GM12878 (cell line): Measurements from ENCODE around the gene AGGF1. TPM values are rescaled to one million over a fixed set of nuclear protein-coding genes. Genes with fewer than 3 reads are reported as not detected.

Experiments used
- ATAC-seq: fragments of 200-7000 bp; cut with Tn5 transposase; 3 replicates; pipeline ENCODE4 v1.9.1; 2020; ENCODE audit warnings: mild to moderate bottlenecking, moderate library complexity
- BruUV-seq: library from RNA; stranded (reverse); fragments of 400-500 nt; replicated peaks from 2 replicates; lab custom pipeline; 2021; lab: Mats Ljungman, UMichigan
- CTCF ChIA-PET: fragments of 300-600 bp; sonication (Branson Sonifier 250); formaldehyde crosslinking; extraction: SDS; loops from one replicate; lab custom pipeline; 2021; ENCODE audit warnings: inconsistent platforms; lab: Yijun Ruan, JAX
- POLR2A ChIA-PET: fragments of 350-600 bp; formaldehyde crosslinking; extraction: SDS; loops from one replicate; lab custom pipeline; 2021; ENCODE audit warnings: inconsistent platforms; lab: Charles Lee
- RAD21 ChIA-PET: fragments of 300-600 bp; sonication (Branson Sonifier 250); formaldehyde crosslinking; loops from one replicate; lab custom pipeline; 2023; ENCODE audit warnings: antibody characterized with exemption; ENCODE audit not compliant: unreplicated experiment; lab: Charles Lee
- SMC1A ChIA-PET: fragments of 300-600 bp; sonication (Branson Sonifier 250); formaldehyde crosslinking; loops from one replicate; lab custom pipeline; 2023; ENCODE audit not compliant: unreplicated experiment, uncharacterized antibody; lab: Charles Lee
- DNase-seq: peaks from one replicate; pipeline ENCODE4 v3.0.0-alpha.2; 2011; ENCODE audit warnings: low read depth, low spot score
- FAIRE-seq: peaks from 3 replicates; lab custom pipeline; 2011; peaks lifted over from hg19 to GRCh38; lab: Jason Lieb, UNC
- H2AFZ ChIP-seq: 2 replicates; pipeline ENCODE4 v1.6.0; 2011; ENCODE audit warnings: low read depth, low read length, control low read depth; ENCODE audit not compliant: control insufficient read depth
- H3K27ac ChIP-seq: 2 replicates; pipeline ENCODE4 v1.5.1; 2011; ENCODE audit warnings: control low read depth; ENCODE audit not compliant: control insufficient read depth, insufficient read depth
- H3K27me3 ChIP-seq, 2 experiments: replicated peaks in 1 of 2; 2 replicates each; pipeline versions ENCODE4 v1.6.0 to v1.6.1; 2011; ENCODE audit warnings: low read length in 1 of 2; ENCODE audit not compliant: control insufficient read depth in 2 of 2, insufficient read depth in 2 of 2
- H3K36me3 ChIP-seq, 2 experiments: 2 replicates each; pipeline ENCODE4 v1.5.1; 2011; ENCODE audit warnings: low read length in 1 of 2; ENCODE audit not compliant: control insufficient read depth in 2 of 2, insufficient read depth in 2 of 2
- H3K4me1 ChIP-seq: 2 replicates; pipeline ENCODE4 v1.6.1; 2011; ENCODE audit warnings: mild to moderate bottlenecking, low read length, moderate library complexity, mixed read lengths; ENCODE audit not compliant: control insufficient read depth, insufficient read depth
- H3K4me2 ChIP-seq: 2 replicates; pipeline ENCODE4 v1.6.0; 2011; ENCODE audit warnings: control low read depth; ENCODE audit not compliant: control insufficient read depth, insufficient read depth
- H3K4me3 ChIP-seq: fragments of 200-600 bp; sonication (generic); 2 replicates; pipeline ENCODE4 v1.5.1; 2016
- H3K79me2 ChIP-seq: 2 replicates; pipeline ENCODE4 v1.6.0; 2011; ENCODE audit warnings: low read length; ENCODE audit not compliant: control insufficient read depth, insufficient read depth
- H3K9ac ChIP-seq: 2 replicates; pipeline ENCODE4 v1.8.0; 2011; ENCODE audit warnings: low read length, control low read depth, mixed read lengths; ENCODE audit not compliant: control insufficient read depth, insufficient read depth
- H3K9me3 ChIP-seq: replicated peaks from 3 replicates; pipeline ENCODE4 v1.5.1; 2011; ENCODE audit warnings: mild to moderate bottlenecking, low read length; ENCODE audit not compliant: control insufficient read depth, insufficient read depth
- H4K20me1 ChIP-seq: 2 replicates; pipeline ENCODE4 v1.6.0; 2011; ENCODE audit not compliant: control insufficient read depth, insufficient read depth
- ATF3 ChIP-seq: IDR thresholded peaks from 2 replicates; pipeline ENCODE4 v1.6.1; 2011; ENCODE audit warnings: low read depth, mild to moderate bottlenecking, low read length, moderate library complexity, borderline replicate concordance; ENCODE audit errors: extremely low read depth
- BRCA1 ChIP-seq: IDR thresholded peaks from 2 replicates; pipeline ENCODE4 v1.6.1; 2011; ENCODE audit warnings: low read depth, low read length, improper control_type of control experiment
- CHD2 ChIP-seq: IDR thresholded peaks from 2 replicates; pipeline ENCODE4 v1.6.1; 2011; ENCODE audit warnings: low read depth, low read length, improper control_type of control experiment, borderline replicate concordance
- FOXK2 ChIP-seq: fragments of 450-650 bp; IDR thresholded peaks from 2 replicates; pipeline ENCODE4 v1.6.1; 2017; ENCODE audit warnings: mild to moderate bottlenecking, moderate library complexity
- HCFC1 ChIP-seq: fragments of 150-350 bp; IDR thresholded peaks from 2 replicates; pipeline ENCODE4 v1.6.1; 2014; ENCODE audit warnings: low read length
- PBX3 ChIP-seq: IDR thresholded peaks from 2 replicates; pipeline ENCODE4 v1.6.1; 2011; ENCODE audit warnings: mild to moderate bottlenecking, low read depth, low read length, moderate library complexity; ENCODE audit not compliant: insufficient replicate concordance
- RFX5 ChIP-seq: IDR thresholded peaks from 2 replicates; pipeline ENCODE4 v1.6.1; 2011; ENCODE audit warnings: low read depth, low read length, improper control_type of control experiment
- SPI1 ChIP-seq: IDR thresholded peaks from 2 replicates; pipeline ENCODE4 v1.6.1; 2011; ENCODE audit warnings: low read depth, mild to moderate bottlenecking, low read length, moderate library complexity, borderline replicate concordance; ENCODE audit not compliant: insufficient read depth
- ZBTB40 ChIP-seq: fragments of 450-650 bp; IDR thresholded peaks from 2 replicates; pipeline ENCODE4 v1.6.1; 2016; ENCODE audit warnings: mild to moderate bottlenecking, moderate library complexity, borderline replicate concordance
- ZSCAN29 ChIP-seq: fragments of 450-650 bp; IDR thresholded peaks from 2 replicates; pipeline ENCODE4 v1.6.1; 2017; ENCODE audit warnings: mild to moderate bottlenecking, moderate library complexity
- WGBS: methylation state at CpG from one replicate; pipeline ENCODE4 v1.1.6; 2016; ENCODE audit warnings: low lambda C conversion rate; ENCODE audit not compliant: insufficient replicate concordance, insufficient coverage; ENCODE audit errors: missing lambda C conversion rate; 5-methylcytosine and 5-hydroxymethylcytosine counted together
- in situ Hi-C: fragments of 300-500 bp; cut with MboI; formaldehyde crosslinking; loops from 9 replicates; pipeline ENCODE4 v1.14.3; 2018; ENCODE audit warnings: mixed read lengths
- intact Hi-C: fragments of 100-400 bp; cut with micrococcal nuclease; formaldehyde crosslinking; loops from one replicate; pipeline ENCODE4 v1.14.2; 2022; ENCODE audit not compliant: unreplicated experiment
- polyA plus RNA-seq, 11 experiments: library from polyadenylated mRNA; depleted of rRNA in 4 of 11; unstranded in 6 of 11; stranded (reverse) in 5 of 11; fragments of >200 nt; fragmentation: Nextera tagmentation in 4 of 11; fragmentation: Illumina TruSeq in 1 of 11; extraction: Ambion mirVana in 4 of 11; extraction: Trizol in 1 of 11; gene quantifications; 1 replicate in 1 of 11; 2 replicates in 10 of 11; pipeline versions ENCODE4 v1.2.1 to v1.2.3, GENCODE V29; 2011 to 2016; ENCODE audit warnings: inconsistent platforms in 2 of 11, missing spikeins in 2 of 11, low read depth in 1 of 11
- total RNA-seq, 4 experiments: library from RNA; depleted of rRNA in 3 of 4; stranded (reverse); fragments of >200 nt in 3 of 4; fragmentation: Illumina TruSeq in 1 of 4; extraction: Trizol in 1 of 4; gene quantifications; 2 replicates each; pipeline versions ENCODE4 v1.2.1 to v1.2.3, GENCODE V29; 2013 to 2021

Gene AGGF1
- total and polyA plus RNA-seq, 10 of the 15 experiments (the other 5 are each of a cell fraction or from before 2014, with no cell fraction given): 7.3 to 43.4 (median 20.2) TPM

- CTCF ChIA-PET: interaction anchor here (0.5 to 3.0 kb wide), 13 partner anchors 8 to 418 kb away, joined by 3 to 39 read pairs (median 3); no protein-coding TSS in a partner anchor
- no peak for ATAC-seq
- in situ Hi-C loops: loop anchor here (5.0 kb wide), 1 partner anchor 150 kb away; no protein-coding TSS in a partner anchor
Measured at GRCh38 chr5:77016962-77017361, 13.2 kb upstream of the AGGF1 start.

GRCh38 chr5:77017668-77018067 lies 12.5 kb upstream of the AGGF1 start:
- Histone ChIP-seq H3K27me3 (no peaks in the 10 kb centered on the region), H3K79me2 (no peaks in the 10 kb centered on the region), H4K20me1 (no peaks in the 10 kb centered on the region), H3K27ac (no peak overlapping the region), H3K36me3 (no peaks in the 10 kb centered on the region), H3K4me2 (no peak overlapping the region), H2AFZ (no peak overlapping the region), H3K9ac (no peak overlapping the region), H3K4me3 (no peak overlapping the region), H3K4me1 (no peaks in the 10 kb centered on the region), H3K9me3 (no peaks in the 10 kb centered on the region)
- intact Hi-C loops: no loop called here
- ChIA-PET RAD21 (interaction anchor here (2.4 kb wide), 1 partner anchor 148 kb away, joined by 20 read pairs; no protein-coding TSS in a partner anchor), POLR2A (no interaction called here), SMC1A (interaction anchor here (1.1 to 2.5 kb wide), 5 partner anchors 9 to 418 kb away, joined by 3 to 31 read pairs (median 5); no protein-coding TSS in a partner anchor), CTCF (interaction anchor here (1.0 to 3.0 kb wide), 5 partner anchors 13 to 419 kb away, joined by 3 to 39 read pairs (median 3); no protein-coding TSS in a partner anchor)
- no TSS peak for BruUV-seq
- FAIRE-seq: no peak
- ATAC-seq: no peak
- 37% methylated on average over 4 of the region's 4 CpGs for WGBS
- in situ Hi-C loops: loop anchor here (5.0 kb wide), 1 partner anchor 150 kb away; no protein-coding TSS in a partner anchor
- DNase-seq: no peak
- TF ChIP-seq ZBTB40 (no peak), FOXK2 (no peak), RFX5 (no peak), CHD2 (no peak), SPI1 (no peak), ATF3 (no peak), ZSCAN29 (no peak)

More at GRCh38 chr5:77016962-77017361, 13.2 kb upstream of the AGGF1 start:
- H3K9me3 ChIP-seq: no peaks in the 10 kb centered on the region
- no peak for DNase-seq
- no peak overlapping the region for H3K27ac ChIP-seq
- no peaks in the 10 kb centered on the region for H4K20me1 ChIP-seq
- no peak for TF ChIP-seq PBX3
- TF ChIP-seq BRCA1: no peak
- TF ChIP-seq HCFC1: no peak
- no peak overlapping the region for H3K4me3 ChIP-seq
- WGBS: 50% methylated on average over 1 of the region's 1 CpG
- H3K79me2 ChIP-seq: no peaks in the 10 kb centered on the region
- RAD21 ChIA-PET: interaction anchor here (0.8 to 2.4 kb wide), 2 partner anchors 148 to 151 kb away, joined by 3 to 20 read pairs; no protein-coding TSS in a partner anchor
- BruUV-seq: no TSS peak
- intact Hi-C loops: loop anchor here (1.0 kb wide), 1 partner anchor 149 kb away; no protein-coding TSS in a partner anchor
- H3K36me3 ChIP-seq: no peaks in the 10 kb centered on the region
- no peak for FAIRE-seq
- H2AFZ ChIP-seq: no peak overlapping the region
- SMC1A ChIA-PET: interaction anchor here (0.5 to 2.5 kb wide), 11 partner anchors 9 to 467 kb away, joined by 3 to 31 read pairs (median 4); partner anchors contain the start of gene AGGF1
- no peak overlapping the region for H3K4me2 ChIP-seq
- no peaks in the 10 kb centered on the region for H3K27me3 ChIP-seq
- POLR2A ChIA-PET: no interaction called here
- no peaks in the 10 kb centered on the region for H3K4me1 ChIP-seq
- no peak overlapping the region for H3K9ac ChIP-seq
